Measurements from ENCODE around the gene EIF2AK3. TPM values are rescaled to one million over a fixed set of nuclear protein-coding genes. Genes with fewer than 3 reads are reported as not detected.

Gene EIF2AK3
- total RNA-seq, 6 experiments from 2014 or later = 7.0 to 19.1 (median 11.1) TPM

- DNase-seq = no peak
- H3K9me3 ChIP-seq = no peaks in the 10 kb centered on the region
- H3K27me3 ChIP-seq = no peaks in the 10 kb centered on the region
- H3K4me3 ChIP-seq = no peak overlapping the region
- 60% methylated on average over 2 of the region's 2 CpGs for WGBS (ENCODE audit: insufficient coverage, low coverage, low lambda C conversion rate, missing lambda C conversion rate)
- no peaks in the 10 kb centered on the region for H3K36me3 ChIP-seq
- intact Hi-C loops (cut with DNase I) = no loop called here
- TF ChIP-seq CTCF (IDR thresholded peaks at IDR 0.05) (no peak), POLR2A (IDR thresholded peaks at IDR 0.05) (no peak)
- peaks cover 0 to 13% (median 0%) of the 10 kb centered on the region in 4 donors for H3K4me1 ChIP-seq
- peak in 2 of 4 donors; percentile 24 to 31 for ATAC-seq
- no peak overlapping the region for H3K27ac ChIP-seq
Observed at GRCh38 chr2:88601286-88601685, 26.0 kb downstream of the EIF2AK3 start.

GRCh38 chr2:88600038-88600465 lies 27.2 kb downstream of the EIF2AK3 start:
- Histone ChIP-seq H3K4me1 (peaks cover 0 to 13% (median 0%) of the 10 kb centered on the region in 4 donors), H3K9me3 (no peaks in the 10 kb centered on the region), H3K4me3 (no peak overlapping the region), H3K36me3 (no peaks in the 10 kb centered on the region), H3K27me3 (no peaks in the 10 kb centered on the region), H3K27ac (peak overlapping the region in 1 of 3 donors; percentile 33)
- ATAC-seq (peak; percentile 55 to 91 (median 63)), DNase-seq (no peak)
- TF ChIP-seq POLR2A (IDR thresholded peaks at IDR 0.05) = no peak
- TF ChIP-seq CTCF (IDR thresholded peaks at IDR 0.05) = no peak
- intact Hi-C loops (cut with DNase I) = no loop called here
- 34% methylated on average over 4 of the region's 4 CpGs for WGBS (ENCODE audit: insufficient coverage, low coverage, low lambda C conversion rate, missing lambda C conversion rate)

GRCh38 chr2:88599527-88599926 lies 27.7 kb downstream of the EIF2AK3 start:
- Histone ChIP-seq H3K27ac (peak overlapping the region in 1 of 3 donors; percentile 9), H3K4me1 (peaks cover 0 to 13% (median 0%) of the 10 kb centered on the region in 4 donors), H3K27me3 (no peaks in the 10 kb centered on the region), H3K4me3 (no peak overlapping the region), H3K9me3 (no peaks in the 10 kb centered on the region), H3K36me3 (peaks cover 0 to under 1% (median 0%) of the 10 kb centered on the region in 4 donors)
- TF ChIP-seq CTCF (IDR thresholded peaks at IDR 0.05) (no peak), POLR2A (IDR thresholded peaks at IDR 0.05) (no peak)
- WGBS (ENCODE audit: insufficient coverage, low coverage, low lambda C conversion rate, missing lambda C conversion rate) = 62% methylated on average over 2 of the region's 2 CpGs
- peak in 1 of 4 donors; percentile 11 for ATAC-seq
- DNase-seq = no peak
- intact Hi-C loops (cut with DNase I) = no loop called here

- H3K36me3 ChIP-seq = peaks cover 0 to 18% (median 3%) of the 10 kb centered on the region in 4 donors
- no peaks in the 10 kb centered on the region for H3K27me3 ChIP-seq
- peaks cover 0 to 13% (median 0%) of the 10 kb centered on the region in 4 donors for H3K4me1 ChIP-seq
- ATAC-seq = no peak
- H3K27ac ChIP-seq = no peak overlapping the region
- TF ChIP-seq POLR2A (IDR thresholded peaks at IDR 0.05) (no peak), CTCF (IDR thresholded peaks at IDR 0.05) (no peak)
- DNase-seq = no peak
- no peak overlapping the region for H3K4me3 ChIP-seq
- no peaks in the 10 kb centered on the region for H3K9me3 ChIP-seq
- intact Hi-C loops (cut with DNase I) = no loop called here
Observed at GRCh38 chr2:88597168-88597567, 30.1 kb downstream of the EIF2AK3 start.
